Glomerular visceral epithelial cell (primary cell): ENCODE measurements around the gene SLC25A6.
"Not testable (repeated sequence)": the region's sequence is repeated elsewhere in the genome, so short reads cannot be mapped to it uniquely, and the experiment has no call there.

Source experiments
- DNase-seq: peaks from one replicate; pipeline ENCODE4 v3.0.0-alpha.2; 2016; ENCODE audit errors: extremely low spot score

Gene SLC25A6

DNA sequence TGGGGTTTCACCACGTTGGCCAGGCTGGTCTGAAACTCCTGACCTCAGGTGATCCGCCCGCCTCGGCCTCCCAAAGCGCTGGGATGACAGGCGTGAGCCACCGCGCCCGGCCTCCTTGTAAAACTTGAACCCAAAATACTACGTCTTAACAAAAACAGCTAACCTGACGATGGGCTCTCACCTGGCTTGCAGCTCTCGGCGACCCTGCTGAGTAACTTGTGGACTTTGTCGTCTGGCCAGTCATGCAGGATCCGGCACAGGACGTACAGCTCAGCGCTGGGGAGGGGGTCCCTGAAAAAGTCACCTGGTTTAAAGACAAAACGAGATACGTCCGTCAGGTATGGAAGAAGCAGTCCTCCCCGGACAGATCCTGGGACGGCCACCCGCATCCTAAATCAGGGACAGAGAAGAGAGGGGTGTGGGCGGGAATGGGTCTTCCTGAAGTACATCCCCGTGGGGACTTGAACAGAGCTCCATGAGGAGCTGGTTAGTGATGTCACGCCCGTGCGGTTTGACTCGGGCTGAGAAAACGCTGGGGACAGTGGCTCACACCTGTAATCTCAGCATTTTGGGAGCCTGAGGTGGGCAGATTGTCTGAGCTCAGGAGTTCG, 20.7 kb upstream of the SLC25A6 start:
- DNase-seq, result no peak

- DNase-seq, result no peak
Observed at GRCh38 chrX:1411326-1411725, 19.4 kb upstream of the SLC25A6 start.

- DNase-seq, result no peak
Observed at GRCh38 chrX:1407035-1407434, 15.1 kb upstream of the SLC25A6 start.

- not testable (repeated sequence) for DNase-seq
Observed at GRCh38 chrX:1405769-1406168, 13.9 kb upstream of the SLC25A6 start.

DNA sequence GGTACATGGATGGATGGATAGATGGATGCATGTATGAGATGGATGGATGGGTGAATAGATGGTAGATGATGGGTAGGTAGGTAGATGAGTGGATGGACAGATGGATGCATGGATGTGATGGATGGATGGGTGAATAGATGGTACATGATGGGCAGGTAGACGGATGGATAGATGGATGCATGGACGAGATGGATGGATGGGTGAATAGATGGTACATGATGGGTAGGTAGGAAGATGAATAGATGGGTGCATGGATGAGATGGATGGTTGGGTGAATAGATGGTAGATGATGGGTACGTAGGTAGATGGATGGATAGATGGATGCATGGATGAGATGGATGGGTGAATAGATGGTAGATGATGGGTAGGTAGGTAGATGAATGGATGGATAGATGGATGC, 12.0 kb upstream of the SLC25A6 start:
- not testable (repeated sequence) for DNase-seq

DNA sequence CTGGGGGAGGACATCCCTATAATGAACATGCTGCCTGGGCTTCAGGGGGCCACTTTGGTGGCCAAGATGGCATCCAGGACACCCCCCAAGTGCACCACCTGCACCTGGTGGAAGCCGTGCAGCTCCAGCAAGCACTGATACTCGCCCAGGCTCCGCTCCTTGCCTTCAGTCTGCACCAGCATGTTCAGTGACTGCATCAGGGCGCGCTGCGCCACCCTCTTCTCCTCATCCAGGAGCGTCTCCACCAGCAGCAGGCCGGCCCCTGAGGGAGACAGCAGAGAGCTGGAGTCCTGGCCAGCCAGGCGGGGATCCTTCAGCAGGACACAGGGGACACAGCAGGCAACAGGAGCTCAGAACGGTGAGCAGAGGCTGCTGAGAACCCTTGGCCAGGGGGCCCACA, 11.3 kb upstream of the SLC25A6 start:
- DNase-seq, result no peak

DNA sequence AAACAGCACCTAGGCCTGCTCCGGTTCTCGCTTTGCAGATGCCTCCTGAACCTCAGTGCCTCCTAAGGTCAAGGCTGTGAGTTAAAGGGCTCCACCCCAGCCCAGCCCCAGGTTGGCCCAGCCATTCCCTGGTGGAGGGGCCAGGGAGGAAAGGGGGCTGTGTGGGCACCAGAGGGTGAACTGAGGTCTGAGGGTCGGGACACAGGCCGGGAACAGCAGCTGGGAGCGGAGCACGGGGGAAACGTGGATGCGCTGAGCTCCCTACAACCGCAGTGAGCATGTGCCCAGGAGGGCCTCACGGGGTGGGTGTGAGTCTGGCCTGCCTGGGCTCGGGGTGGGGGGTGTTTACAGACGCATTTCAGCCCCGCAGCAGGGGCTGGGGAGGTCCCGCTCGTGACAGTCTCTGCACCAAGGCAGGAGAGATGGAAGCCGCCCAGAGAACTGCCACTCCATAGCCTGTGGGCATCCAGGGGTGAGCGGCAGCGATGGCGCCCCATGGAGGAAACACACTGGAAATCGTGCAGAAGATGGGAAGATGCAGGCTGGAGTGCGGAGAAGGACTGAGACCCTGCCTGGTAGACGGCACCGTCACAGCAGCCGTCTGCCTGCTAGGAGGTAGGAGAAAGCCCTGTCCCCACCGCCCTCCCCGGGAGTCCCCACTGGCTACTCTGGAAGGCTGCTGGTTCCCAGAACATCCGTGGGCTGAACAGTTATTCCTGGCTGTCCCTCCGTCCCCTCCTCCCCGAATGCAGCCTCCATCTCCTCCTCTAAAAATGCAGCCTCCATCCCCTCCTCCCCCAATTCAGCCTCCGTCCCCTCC, 9.9 kb upstream of the SLC25A6 start:
- DNase-seq, result no peak

DNA sequence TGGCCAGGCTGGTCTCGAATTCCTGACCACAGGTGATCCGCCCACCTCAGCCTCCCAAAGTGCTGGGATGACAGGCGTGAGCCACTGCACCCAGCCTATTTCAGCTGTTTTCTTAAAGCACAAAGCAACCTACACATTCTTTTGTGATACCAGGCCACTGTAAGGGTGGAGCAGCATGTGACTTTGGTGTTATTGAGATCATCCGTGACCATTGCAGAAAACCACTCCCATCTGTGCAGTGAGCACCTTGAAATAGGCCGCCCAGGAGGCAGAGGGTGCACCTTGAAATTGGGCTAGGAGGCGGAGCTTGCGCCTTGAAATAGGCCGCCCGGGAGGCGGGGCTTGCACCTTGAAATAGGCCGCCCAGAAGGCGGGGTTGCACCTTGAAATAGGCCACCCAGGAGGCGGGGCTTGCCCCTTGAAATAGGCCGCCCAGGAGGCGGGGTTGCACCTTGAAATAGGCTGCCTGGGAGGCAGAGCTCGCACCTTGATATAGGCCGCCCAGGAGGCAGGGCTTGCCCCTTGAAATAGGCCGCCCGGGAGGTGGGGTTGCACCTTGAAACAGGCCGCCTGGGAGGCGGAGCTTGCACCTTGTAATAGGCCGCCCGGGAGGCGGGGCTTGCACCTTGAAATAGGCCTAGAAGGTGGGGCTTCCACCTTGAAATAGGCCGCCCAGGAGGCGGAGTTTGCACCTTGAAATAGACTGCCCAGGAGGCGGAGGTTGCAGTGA, 9.0 kb upstream of the SLC25A6 start:
- no peak for DNase-seq

GRCh38 chrX:1400049-1400448, 8.1 kb upstream of the SLC25A6 start:
- no peak for DNase-seq

DNA sequence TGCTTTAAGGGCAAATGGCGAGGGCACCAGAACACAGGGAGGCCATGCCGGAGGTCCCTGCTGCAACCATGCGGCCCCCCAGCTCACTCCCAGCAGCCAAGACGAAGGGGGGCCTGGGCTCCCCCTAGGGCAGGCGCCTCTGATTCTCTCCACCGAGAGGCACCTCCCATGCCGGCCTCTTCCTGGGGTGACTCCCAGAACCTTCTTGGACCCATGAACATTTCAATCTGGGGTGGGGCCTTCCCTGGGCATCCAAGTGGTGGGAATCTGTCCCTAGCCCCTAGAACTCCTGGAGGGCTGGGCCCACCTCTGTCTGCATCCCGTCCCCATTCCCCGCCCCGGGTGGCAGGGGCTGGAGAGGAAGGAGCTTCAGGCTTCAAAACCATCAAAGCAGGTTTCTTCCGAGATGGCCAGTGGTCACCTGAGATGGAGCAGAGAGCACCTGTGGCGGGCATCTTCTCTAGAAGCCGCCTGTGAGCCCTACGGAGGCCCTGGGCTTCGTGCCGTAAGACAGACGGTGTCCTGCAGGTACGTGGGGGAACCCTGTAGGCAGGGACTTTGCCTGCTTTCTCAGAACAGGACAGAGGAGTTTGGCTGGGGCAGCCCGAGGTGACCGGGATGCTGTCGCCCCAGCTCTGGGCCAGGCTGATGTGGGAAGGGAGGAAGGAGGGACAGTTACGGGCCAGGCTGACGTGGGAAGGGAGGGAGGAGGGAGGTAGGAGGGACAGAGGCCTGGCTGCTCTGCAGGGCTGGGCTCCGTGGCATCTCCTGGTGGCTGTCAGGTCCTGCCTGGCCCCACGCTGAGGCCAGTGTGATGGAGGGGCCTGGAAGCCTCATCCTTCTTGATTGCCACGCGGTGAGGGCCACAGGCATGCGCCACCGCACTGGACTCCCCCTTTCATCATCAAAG, 6.8 kb upstream of the SLC25A6 start:
- no peak for DNase-seq

DNA sequence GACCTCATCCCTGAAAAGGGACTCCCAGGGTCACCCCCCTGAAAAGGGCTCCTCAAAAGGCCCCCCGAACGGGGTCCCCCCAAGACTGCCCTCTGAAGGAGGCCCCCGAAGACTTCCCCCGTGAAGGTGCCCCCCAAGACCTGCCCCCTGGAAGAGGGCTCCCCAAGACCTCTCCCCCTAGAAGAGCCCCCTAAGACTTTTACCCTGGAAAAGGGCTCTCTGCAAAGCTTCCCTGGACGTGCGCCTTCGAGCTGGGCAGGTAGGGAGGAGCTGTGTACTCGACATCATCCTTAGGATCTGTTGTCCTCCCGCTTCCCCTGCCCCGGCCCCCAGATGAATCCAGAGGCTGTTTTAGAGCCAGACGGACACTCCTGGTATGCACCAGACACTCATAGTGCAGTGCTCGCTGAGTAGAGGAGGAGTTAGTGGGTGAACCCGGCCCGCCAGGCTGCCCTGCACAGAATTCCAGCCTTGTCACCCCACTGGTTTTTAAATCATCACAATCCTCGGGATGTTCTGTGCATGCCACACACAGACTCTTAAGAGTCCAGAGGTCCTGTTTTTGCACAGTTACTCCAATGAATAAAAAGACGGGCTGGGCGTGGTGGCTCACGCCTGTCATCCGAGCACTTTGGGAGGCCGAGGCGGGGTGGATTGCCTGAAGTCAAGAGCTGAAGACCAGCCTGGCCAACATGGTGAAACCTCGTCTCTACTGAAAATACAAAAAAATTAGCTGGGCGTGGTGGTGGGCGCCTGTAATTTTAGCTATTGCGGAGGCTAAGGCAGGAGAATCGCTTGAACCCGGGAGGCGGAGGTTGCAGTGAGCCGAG, 5.7 kb upstream of the SLC25A6 start:
- no peak for DNase-seq

- DNase-seq, result no peak
Observed at GRCh38 chrX:1397001-1397400, 5.1 kb upstream of the SLC25A6 start.

DNA sequence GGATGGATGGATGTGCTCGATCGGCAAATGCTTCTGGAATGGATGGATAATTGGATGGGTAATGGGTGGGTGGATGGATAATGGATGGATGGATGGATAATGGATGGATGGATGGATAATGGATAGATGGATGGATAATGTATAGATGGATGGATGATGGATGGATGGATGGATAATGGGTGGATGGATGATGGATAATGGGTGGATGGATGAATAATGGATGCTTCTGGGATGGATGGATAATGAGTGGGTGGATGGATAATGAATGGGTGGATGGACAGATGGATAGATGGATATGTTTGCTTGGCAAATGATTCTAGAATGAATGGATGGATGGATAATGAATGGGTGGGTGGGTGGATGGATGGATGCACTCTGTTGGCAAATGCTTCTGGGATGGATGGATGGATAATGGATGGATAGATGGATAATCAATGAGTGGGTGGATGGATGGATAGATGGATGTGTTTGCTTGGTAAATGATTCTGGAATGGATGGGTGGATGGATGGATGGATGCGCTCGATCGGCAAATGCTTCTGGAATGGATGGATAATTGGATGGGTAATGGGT, 3.8 kb upstream of the SLC25A6 start:
- DNase-seq, result no peak

GRCh38 chrX:1394731-1395501, 3.0 kb upstream of the SLC25A6 start:
- DNase-seq, result no peak

DNA sequence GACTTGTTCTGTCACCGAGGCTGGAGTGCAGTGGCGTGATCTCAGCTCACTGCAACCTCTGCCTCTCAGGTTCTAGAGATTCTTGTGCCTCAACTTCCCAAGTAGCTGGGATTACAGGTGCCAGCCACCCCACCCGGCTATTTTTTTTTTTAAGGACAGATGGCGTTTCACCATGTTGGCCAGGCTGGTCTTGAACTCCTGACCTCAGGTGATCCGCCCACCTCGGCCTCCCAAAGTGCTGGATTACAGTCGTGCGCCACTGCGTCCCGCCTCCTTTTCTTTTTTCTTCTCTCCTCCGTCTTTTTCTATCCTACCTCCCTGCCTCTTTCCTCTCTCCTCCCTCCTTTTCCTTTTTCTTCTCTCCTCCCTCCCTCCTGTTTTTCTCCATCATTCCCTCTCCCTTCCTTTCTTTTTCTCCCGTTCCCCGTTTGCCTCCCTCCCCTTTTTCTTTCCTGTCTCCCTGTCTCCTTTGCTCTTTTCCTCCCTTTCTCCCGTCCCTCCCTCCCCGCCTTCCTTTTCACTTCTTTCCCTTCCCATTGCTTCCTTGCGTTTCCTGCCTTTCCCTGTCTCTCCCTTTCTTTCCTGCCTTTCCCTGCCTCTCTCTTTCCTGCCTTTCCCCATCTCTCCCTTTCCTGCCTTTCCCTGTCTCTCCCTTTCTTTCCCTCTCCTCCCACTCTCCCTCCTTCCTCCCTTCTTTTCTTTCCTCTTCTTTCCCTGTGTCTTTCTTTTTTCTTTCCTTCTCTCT, 2.1 kb upstream of the SLC25A6 start:
- DNase-seq, result no peak

DNA sequence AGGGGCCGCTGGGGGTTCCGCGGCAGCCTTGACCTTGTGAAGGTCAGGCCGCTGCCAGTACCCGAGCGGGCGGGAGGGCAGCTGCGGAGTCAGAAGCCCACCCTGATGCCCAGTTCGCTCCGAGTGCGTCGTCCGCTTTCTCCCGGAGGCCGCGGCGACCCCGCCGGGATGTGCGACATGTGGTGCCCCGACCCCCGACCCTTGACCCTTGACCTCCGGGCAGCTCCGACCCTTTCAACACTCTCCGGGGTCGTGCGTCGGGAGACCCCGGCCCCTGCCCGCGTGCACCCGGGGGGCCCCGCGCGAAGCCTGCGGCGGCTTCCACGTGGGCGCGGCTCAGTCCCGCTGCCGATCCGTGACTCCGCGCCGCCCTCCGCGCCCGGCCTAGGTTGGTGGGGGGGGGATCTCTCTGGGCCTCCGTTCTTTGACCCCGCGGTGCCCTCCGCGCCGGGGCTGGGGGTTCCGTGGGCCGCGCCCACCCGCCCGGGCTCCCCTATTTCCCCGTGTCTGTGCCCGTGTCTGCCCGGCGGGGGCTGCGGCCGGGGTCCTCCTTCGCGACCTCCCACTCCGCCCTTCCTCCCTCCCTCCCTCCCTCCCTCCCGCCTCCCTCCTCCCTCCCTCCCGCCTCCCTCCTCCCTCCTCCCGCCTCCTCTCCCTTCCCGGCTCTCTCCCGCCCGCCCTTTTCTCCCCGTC, 609 bp upstream of the SLC25A6 start:
- peak; percentile 78 for DNase-seq

DNA sequence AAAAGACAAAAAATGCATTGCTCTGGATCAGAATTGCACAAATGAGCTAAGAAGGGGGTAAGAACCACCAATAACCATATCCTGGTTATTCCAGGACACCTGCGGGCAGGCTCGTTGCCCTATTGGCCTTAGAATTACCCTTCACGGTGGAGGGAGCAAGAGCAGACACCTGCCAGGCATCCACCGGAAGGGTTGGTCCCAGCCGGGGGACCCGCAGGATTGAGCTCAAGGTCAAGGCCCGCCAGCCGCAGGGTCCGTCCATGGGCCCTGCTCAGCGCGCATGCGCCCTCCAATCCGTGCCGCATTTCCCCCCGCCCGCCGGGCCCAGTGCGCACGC, 575 bp downstream of the SLC25A6 start:
- DNase-seq, result peak; percentile 94

- no peak for DNase-seq
Observed at GRCh38 chrX:1390621-1391369, 1.1 kb downstream of the SLC25A6 start.
